GM12873 (cell line): ENCODE measurements around the gene CDH5.

Experiments used
- TF ChIP-seq, protein P1 (sequence below): IDR thresholded peaks from 2 replicates; pipeline ENCODE4 v1.5.1; 2012; ENCODE audit warnings: low read depth, mild to moderate bottlenecking, moderate library complexity, low read length, control low read depth; ENCODE audit not compliant: insufficient read depth; ENCODE audit errors: missing control alignments

The CDH5 gene

DNA sequence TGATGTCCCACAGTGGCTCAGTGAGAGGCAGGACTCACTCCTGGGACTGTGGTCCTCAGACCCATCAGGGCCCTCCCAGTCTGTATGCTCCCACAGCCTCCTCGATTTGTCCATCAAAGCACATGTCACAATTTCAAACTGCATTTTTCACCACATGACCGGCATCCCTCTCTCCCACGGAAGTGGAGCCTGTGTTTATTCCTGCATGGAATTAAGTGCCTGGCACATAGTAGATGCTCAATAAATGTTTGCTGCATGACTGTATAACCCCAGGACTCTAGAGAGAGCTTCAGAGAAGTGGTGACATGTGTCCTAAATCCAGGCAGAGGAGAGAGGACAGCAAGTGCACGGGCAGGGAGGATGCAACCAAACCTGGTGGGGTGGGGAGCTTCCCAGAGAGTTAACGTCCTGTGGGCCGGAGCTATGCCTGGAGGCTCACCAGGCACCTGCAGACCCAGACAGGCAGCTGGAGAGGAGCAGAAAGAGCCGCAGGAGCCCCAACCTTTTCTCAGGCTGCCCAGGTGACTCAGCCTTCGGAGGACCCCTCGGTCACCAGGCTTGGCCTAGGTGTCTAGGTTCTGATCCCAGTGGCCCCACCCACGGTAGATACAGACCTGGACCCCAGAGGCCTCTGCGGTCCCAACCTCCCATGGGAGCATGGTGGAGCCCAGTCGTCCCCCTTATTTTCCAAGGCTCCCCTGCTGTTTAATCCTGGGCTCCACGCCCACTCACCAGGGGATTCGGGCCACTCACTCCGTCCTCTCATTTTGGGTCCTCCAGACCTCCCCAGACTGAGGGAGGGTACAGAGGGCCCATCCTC is 5.8 kb downstream of the CDH5 start:
- TF ChIP-seq, protein P1, sequence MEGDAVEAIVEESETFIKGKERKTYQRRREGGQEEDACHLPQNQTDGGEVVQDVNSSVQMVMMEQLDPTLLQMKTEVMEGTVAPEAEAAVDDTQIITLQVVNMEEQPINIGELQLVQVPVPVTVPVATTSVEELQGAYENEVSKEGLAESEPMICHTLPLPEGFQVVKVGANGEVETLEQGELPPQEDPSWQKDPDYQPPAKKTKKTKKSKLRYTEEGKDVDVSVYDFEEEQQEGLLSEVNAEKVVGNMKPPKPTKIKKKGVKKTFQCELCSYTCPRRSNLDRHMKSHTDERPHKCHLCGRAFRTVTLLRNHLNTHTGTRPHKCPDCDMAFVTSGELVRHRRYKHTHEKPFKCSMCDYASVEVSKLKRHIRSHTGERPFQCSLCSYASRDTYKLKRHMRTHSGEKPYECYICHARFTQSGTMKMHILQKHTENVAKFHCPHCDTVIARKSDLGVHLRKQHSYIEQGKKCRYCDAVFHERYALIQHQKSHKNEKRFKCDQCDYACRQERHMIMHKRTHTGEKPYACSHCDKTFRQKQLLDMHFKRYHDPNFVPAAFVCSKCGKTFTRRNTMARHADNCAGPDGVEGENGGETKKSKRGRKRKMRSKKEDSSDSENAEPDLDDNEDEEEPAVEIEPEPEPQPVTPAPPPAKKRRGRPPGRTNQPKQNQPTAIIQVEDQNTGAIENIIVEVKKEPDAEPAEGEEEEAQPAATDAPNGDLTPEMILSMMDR, result no peak

DNA sequence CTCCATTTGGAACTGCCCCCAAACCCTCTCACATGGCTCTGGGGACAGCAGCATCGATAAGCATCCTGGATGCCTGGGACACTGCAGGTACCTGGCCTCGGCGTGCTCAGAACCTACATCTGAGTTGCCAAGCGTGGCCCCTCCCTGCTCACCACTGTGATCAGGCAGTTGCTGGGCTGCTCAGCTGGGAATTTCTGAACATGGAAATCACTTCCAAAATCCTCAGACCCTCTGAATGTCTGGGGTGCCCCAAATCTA is 6.3 kb downstream of the CDH5 start:
- TF ChIP-seq, protein P1, result no peak

DNA sequence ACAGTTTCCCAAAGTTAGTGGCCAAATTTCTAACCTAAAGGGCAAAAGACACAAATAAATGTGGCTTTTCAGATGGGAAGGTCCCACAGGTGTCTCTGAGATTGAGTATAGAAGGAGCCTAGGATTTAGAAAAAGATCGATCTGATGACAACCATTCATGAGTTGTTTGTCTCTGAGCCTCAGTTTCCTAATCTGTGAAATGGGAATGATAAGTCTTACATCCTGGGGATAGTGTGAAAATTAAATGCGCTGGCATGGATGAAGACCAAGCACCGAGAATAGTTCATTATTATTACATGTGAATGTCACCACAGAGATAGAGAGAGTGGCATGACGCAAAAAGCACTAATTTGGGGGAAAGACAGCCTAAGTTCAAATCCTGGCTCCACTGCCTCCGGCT is 7.2 kb downstream of the CDH5 start:
- TF ChIP-seq, protein P1, result no peak

DNA sequence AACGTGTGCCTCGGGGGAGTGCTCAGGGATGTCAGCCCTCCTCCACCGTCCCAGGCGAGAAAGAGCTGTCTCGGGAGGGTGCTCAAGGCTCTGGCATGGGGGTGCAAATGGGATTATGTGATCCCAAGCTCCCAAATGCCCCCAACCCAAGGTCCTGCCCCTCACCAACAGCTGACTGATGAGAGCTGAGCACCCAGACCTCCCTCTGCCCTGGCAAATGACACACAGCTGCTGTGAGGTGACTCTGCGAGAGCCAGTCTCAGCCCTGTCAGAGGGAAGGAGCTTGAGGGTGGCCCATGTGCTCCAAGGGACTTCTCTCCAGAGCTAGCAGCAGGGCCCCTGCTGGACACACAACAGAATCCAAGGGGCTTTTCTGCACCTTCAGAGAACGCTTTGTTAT is 7.7 kb downstream of the CDH5 start:
- TF ChIP-seq, protein P1, result no peak

DNA sequence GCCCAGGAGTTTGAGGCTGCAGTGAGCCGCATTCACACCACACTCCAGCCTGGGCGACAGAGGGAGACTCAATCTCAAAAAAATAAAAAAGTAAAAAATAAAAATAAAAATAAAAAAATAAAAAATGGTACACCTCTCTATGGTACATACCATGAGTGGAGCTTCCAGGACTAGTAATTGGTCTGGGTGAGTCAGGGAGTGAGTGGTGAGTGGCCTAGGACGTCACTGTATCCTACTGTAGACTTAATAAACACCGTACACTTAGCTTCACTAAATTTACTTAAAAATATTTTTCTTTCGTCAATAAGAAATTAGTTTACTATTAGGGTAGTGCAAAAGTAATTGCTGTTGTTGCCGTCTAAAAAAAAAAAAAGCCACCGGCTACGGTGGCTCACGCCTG is 9.0 kb downstream of the CDH5 start:
- TF ChIP-seq, protein P1, result no peak

DNA sequence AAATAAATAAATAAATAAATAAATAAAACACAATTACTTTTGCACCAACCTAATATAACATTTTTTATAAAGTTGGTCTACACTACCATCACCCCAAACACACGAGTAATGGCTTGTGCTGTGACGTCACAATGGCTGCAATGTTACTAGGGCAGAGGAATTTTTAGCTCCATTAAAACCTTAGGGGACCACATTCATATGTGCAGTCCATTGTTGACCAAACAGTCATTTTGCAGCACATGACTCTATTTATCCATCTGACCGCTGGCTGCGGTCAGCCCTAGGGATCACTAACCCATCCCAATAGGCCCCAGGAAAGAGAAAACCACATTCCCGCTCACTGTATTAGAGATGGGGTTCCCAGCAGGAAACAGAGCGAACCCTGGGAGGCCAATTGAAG is 9.6 kb downstream of the CDH5 start:
- TF ChIP-seq, protein P1, result no peak

DNA sequence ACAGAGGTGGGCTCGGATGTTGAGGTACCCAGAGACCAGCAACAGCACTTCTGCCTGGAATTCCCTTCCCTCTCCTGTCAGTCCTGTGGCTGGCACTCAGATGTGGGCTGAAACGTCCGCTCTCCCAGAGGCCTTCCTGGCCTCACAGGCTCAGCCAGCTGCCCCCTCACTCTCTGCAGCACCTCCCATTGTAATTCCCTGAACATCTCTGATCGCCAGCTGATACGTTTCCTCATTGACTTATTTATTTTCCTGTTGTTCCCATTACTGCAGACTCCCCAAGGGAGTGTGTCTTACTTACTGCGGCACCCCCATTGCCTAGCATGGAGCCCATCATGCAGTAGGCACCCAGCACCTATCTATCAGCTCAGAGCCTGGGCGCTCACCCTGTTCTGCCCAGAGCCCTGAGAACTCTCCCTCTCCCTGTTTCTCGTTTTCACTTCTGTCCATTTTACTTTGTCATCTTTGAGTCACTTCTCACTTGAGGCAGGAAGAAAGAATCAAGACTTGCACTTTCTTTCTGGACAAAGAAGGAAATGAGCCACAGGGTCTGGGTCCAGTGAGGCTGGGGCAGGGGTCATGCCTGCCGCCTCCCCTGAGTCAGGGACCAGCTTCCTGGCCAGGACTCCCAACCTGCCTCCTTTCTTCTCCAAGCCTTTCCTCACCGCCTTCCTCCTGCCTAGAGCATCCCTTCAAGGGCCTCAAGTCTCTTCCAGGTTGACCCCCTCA is 10.2 kb downstream of the CDH5 start:
- TF ChIP-seq, protein P1, result no peak
